HL-60/S4 (cell line): Measurements from ENCODE around the gene TAS1R2.

Experiments
- in situ Hi-C: fragments of 300-500 bp; cut with MboI; formaldehyde crosslinking; loops from 2 replicates; pipeline ENCODE4 v1.14.3; 2022; ENCODE audit warnings: low sequenced_read_pairs

The TAS1R2 gene

GRCh38 chr1:18859560-18859959 is at the start of gene TAS1R2:
TAS1R2 (minus strand) TSS chr1:18859660; CDS start chr1:18859660, 0 bp downstream.
- in situ Hi-C loops = no loop called here

GRCh38 chr1:18907917-18908845 is 48.7 kb upstream of the TAS1R2 start:
- in situ Hi-C loops = loop anchor here (10.0 kb wide), 1 partner anchor 187 kb away; no protein-coding TSS in a partner anchor

DNA sequence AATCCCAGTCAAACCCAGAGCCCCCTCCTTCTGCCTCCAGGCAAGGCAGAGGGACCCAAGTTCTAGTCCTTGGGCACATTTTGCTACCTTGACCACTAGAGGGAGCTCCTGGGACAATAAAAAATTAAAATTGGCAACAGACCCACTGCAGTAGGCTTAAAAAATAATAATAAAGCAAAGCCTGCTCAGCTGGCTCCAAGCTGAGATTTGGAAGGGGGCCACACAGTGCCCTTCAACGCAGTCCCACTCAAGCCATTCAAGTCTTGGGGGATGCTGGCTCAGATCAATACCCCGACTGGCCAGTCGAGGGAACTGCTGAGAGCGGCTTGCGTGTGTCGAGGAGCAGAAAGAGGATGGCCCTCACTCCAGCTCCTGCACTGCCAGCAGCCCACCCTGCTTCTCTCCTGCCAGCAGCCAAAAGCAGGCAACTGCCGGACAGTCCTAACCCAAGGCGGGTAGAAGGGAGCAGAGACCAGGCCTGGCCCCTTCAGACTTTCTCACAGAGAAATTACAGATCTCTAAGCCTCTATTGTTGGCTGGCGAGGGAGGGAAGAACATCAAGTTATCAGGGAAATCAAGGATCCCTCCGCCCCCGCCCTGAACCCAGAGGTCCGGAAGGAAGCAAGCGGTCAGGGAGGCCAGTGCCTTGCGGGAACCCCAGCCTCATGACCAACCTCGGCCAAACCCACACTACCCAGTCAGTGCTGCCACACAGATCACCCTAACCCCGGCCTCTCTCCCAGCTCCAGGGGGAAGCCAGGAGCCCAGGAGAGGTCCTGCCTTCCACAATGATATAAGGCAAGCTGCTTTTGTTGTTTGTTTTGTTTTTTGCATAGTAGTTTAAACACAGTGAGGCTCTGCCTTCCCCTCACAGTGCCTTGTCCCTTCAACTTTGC is 47.8 kb upstream of the TAS1R2 start:
- in situ Hi-C loops = loop anchor here (10.0 kb wide), 1 partner anchor 188 kb away; no protein-coding TSS in a partner anchor

GRCh38 chr1:18903291-18903756 is 43.9 kb upstream of the TAS1R2 start:
- in situ Hi-C loops = loop anchor here (10.0 kb wide), 1 partner anchor 191 kb away; no protein-coding TSS in a partner anchor

DNA sequence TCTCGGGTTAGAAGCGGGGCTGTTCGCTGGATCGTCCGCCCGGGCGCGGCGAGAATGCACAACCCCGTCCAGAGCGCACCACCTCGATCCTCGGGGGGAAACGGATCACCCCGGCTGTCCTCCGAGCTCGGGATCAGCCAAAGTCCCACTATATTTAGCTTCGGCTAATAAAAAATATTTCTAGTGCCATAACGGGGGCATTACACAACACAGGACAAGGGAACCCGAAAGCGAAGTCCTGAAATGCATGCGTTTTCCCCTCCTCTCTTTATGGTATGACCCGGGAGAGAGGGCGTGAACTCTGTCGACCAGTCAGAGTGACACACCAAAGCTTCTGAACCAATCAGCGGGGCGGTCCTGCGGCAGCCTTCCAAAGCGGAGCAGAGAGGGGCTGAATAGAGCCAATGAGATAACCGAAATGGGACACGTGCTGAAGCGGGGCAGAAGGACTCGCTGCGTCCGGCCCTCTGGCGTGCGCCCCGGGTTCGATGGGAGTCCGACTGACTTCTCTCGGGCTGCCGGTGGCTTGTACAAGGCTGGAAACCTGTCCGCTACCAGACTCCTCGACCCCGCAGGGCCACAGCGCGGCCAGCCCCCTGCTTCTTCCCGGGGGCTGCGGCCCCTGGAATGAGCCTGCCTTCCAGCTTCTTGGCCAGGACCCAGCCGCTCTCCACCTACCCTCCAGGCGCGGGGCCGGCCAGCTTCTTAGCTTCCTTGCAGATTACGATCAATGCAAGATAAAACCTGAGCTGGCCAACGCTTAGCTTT is 43.2 kb upstream of the TAS1R2 start, which contains the start of gene ALDH4A1:
Gene ALDH4A1, minus strand, starts transcription at position 33 of the 768 bp plus-strand sequence. Its CDS starts 32 bp downstream, at position 1.
- in situ Hi-C loops = loop anchor here (10.0 kb wide), 1 partner anchor 192 kb away; no protein-coding TSS in a partner anchor

- in situ Hi-C loops = loop anchor here (10.0 kb wide), 1 partner anchor 193 kb away; no protein-coding TSS in a partner anchor
These were observed 42.6 kb upstream of the TAS1R2 start for GRCh38 chr1:18901952-18902522.

- in situ Hi-C loops = loop anchor here (10.0 kb wide), 1 partner anchor 193 kb away; no protein-coding TSS in a partner anchor
These were observed 41.9 kb upstream of the TAS1R2 start for GRCh38 chr1:18901147-18901951.

GRCh38 chr1:18900303-18900841 is 40.9 kb upstream of the TAS1R2 start:
- in situ Hi-C loops = loop anchor here (10.0 kb wide), 1 partner anchor 194 kb away; no protein-coding TSS in a partner anchor

- in situ Hi-C loops = loop anchor here (10.0 to 25.0 kb wide), 3 partner anchors 195 to 763 kb away; partner anchors contain the start of gene HTR6
These were observed 40.0 kb upstream of the TAS1R2 start for GRCh38 chr1:18899363-18900049.

GRCh38 chr1:18898567-18898966 is 39.1 kb upstream of the TAS1R2 start:
- in situ Hi-C loops = loop anchor here (10.0 to 25.0 kb wide), 2 partner anchors 346 to 764 kb away; partner anchors contain the start of gene HTR6

DNA sequence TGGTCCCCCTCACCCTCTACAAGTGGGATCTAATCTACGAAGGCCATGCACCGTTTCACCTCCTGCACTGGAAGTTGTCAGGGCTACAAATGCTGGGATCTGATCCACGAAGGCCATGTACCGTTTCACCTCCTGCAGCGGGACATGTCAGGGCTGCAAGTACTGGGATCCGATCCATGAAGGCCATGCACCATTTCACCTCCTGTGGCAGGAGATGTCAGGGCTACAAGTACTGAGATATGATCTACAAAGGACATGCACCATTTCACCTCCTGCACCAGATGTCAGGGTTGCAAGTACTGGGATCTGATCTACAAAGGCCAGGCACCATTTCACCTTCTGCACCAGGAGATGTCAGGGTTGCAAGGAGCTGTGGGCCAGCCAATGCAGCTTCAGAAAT is 35.9 kb upstream of the TAS1R2 start:
- in situ Hi-C loops = loop anchor here (10.0 to 25.0 kb wide), 2 partner anchors 349 to 767 kb away; partner anchors contain the start of gene HTR6

GRCh38 chr1:18893120-18893519 is 33.7 kb upstream of the TAS1R2 start:
- in situ Hi-C loops = loop anchor here (10.0 to 25.0 kb wide), 2 partner anchors 352 to 769 kb away; partner anchors contain the start of gene HTR6

DNA sequence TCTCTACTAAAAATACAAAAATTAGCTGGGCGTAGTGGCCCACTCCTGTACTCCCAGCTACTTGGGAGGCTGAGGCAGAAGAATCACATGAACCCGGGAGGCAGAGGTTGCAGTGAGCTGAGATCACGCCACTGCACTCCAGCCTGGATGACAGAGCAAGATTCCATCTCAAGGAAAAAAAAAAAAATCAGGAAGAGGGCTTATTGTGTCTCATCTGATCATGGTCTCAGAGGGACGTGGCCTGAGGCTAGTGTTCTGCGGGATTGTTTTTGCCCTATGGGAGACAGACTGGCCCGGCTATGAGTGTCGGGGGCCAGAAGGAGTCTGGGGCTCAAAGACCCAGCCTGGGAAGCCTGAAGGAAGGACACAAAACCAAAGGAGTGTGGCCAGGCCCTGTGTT is 32.4 kb upstream of the TAS1R2 start:
- in situ Hi-C loops = loop anchor here (10.0 to 25.0 kb wide), 2 partner anchors 353 to 770 kb away; partner anchors contain the start of gene HTR6

DNA sequence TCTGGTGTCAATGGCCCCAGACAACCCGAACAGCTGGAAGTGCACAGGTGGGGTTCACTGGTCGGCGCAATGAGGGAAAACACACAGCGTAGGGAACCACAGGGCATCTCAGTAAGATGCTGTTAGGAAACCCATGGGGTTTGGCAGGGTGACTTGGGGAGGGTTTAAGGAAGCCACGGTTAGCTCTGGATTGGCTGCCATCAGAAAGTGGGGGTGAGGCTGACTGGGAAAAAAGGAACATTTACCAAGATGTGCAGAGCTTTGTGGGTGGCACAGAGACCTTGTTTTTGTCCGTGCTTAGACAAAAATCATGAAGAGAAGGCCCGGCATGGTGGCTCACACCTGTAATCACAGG is 31.9 kb upstream of the TAS1R2 start:
- in situ Hi-C loops = loop anchor here (10.0 to 25.0 kb wide), 2 partner anchors 353 to 771 kb away; partner anchors contain the start of gene HTR6

DNA sequence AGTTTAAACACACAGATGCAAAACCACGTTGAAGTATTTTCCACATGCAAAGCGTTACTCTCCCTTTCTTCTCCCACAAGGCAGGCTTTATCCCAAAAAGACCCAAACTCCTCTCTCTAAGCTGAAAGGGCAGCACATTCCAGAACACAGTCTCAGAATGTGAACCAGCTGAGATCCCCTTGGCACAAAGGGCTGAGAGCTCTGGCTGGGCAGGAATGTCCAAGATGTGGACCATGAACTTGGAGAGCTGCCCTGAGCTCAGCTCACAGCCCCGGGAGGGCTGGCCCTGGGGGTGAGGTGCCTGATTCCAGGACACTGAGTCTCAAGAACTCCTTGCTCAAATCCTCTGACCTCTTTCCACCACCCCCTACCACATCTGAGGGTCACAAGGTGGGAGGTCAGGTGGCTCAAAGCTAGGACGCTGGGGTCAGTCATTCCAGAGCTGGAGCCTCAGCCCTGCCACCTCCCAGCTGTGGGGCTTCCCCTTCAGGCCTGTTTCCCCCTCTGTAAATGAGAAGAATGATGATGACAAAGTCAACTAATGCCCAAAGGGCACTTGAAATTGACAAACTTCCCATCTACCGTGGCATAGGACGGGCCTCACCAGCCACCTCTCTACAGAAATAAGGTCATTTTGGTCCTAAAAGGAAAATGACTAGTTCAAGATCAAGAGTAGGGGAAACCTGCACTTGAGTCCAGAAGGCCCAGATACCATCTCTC is 31.4 kb upstream of the TAS1R2 start:
- in situ Hi-C loops = loop anchor here (10.0 to 25.0 kb wide), 2 partner anchors 354 to 771 kb away; partner anchors contain the start of gene HTR6

- in situ Hi-C loops = loop anchor here (25.0 kb wide), 1 partner anchor 776 kb away; the partner anchor contains the start of gene HTR6
These were observed 26.5 kb upstream of the TAS1R2 start for GRCh38 chr1:18886003-18886335.
